Activated naive CD8-positive, alpha-beta T cell treated with anti-CD3 and anti-CD28 coated beads, Interleukin-2, amount 50 U/mL, for 24 hours (primary cell): ENCODE data around the gene ACBD4.

Experiments
- ATAC-seq: fragments of 150-1000 bp; cut with Tn5 transposase; one replicate; pipeline ENCODE4 v1.10.0; 2021
- DNase-seq: peaks from one replicate; pipeline ENCODE4 v3.0.0; 2021
- H3K27ac Mint-ChIP-seq: one replicate; pipeline ENCODE4 v1.8.0; 2021; ENCODE audit warnings: mild to moderate bottlenecking, mixed read lengths
- H3K27me3 Mint-ChIP-seq: one replicate; pipeline ENCODE4 v1.8.0; 2021; ENCODE audit warnings: mixed read lengths
- H3K36me3 Mint-ChIP-seq: one replicate; pipeline ENCODE4 v1.8.0; 2021; ENCODE audit warnings: low read depth, mixed read lengths
- H3K4me1 Mint-ChIP-seq: one replicate; pipeline ENCODE4 v1.8.0; 2021; ENCODE audit warnings: mixed read lengths
- H3K4me3 Mint-ChIP-seq: one replicate; pipeline ENCODE4 v1.8.0; 2021; ENCODE audit warnings: mild to moderate bottlenecking, moderate library complexity, mixed read lengths
- H3K9me3 Mint-ChIP-seq: one replicate; pipeline ENCODE4 v1.8.0; 2021; ENCODE audit warnings: mixed read lengths

ACBD4 gene

GRCh38 chr17:45132320-45132571 lies 3.2 kb upstream of the ACBD4 start, which contains the start of gene PLCD3:
PLCD3 (minus strand) TSS chr17:45132515; CDS start chr17:45132410, 105 bp downstream.
- peak; percentile 24 for DNase-seq
- no peaks in the 10 kb centered on the region for H3K36me3 Mint-ChIP-seq
- no peaks in the 10 kb centered on the region for H3K9me3 Mint-ChIP-seq
- peaks cover 17% of the 10 kb centered on the region for H3K4me1 Mint-ChIP-seq
- ATAC-seq, result peak; percentile 26
- H3K27me3 Mint-ChIP-seq, result peaks cover 8% of the 10 kb centered on the region
- peak within 1 kb of the TSS; percentile 82 for H3K4me3 Mint-ChIP-seq
- H3K27ac Mint-ChIP-seq, result peak within 1 kb of the TSS; percentile 31

GRCh38 chr17:45132572-45133463 lies 2.7 kb upstream of the ACBD4 start:
- DNase-seq (peak; percentile 74), ATAC-seq (peak; percentile 5)
- Mint-ChIP-seq H3K4me3 (peak overlapping the region; percentile 82), H3K9me3 (no peaks in the 10 kb centered on the region), H3K27ac (peak overlapping the region; percentile 31), H3K4me1 (peaks cover 17% of the 10 kb centered on the region), H3K36me3 (no peaks in the 10 kb centered on the region), H3K27me3 (peaks cover 8% of the 10 kb centered on the region)

- H3K4me1 Mint-ChIP-seq, result peaks cover 17% of the 10 kb centered on the region
- H3K9me3 Mint-ChIP-seq, result no peaks in the 10 kb centered on the region
- no peaks in the 10 kb centered on the region for H3K36me3 Mint-ChIP-seq
- DNase-seq (no peak), ATAC-seq (no peak)
- peak overlapping the region; percentile 82 for H3K4me3 Mint-ChIP-seq
- peak overlapping the region; percentile 60 for H3K27ac Mint-ChIP-seq
- peaks cover 4% of the 10 kb centered on the region for H3K27me3 Mint-ChIP-seq
These were observed 698 bp downstream of the ACBD4 start for GRCh38 chr17:45135978-45136791.

GRCh38 chr17:45136846-45137560 lies 1.5 kb downstream of the ACBD4 start:
- H3K4me3 Mint-ChIP-seq, result peak overlapping the region; percentile 82
- ATAC-seq (no peak), DNase-seq (no peak)
- H3K36me3 Mint-ChIP-seq, result no peaks in the 10 kb centered on the region
- H3K4me1 Mint-ChIP-seq, result peaks cover 17% of the 10 kb centered on the region
- H3K27me3 Mint-ChIP-seq, result no peaks in the 10 kb centered on the region
- H3K27ac Mint-ChIP-seq, result no peak overlapping the region
- no peaks in the 10 kb centered on the region for H3K9me3 Mint-ChIP-seq

GRCh38 chr17:45137561-45138305 lies 2.2 kb downstream of the ACBD4 start:
- peaks cover 17% of the 10 kb centered on the region for H3K4me1 Mint-ChIP-seq
- H3K4me3 Mint-ChIP-seq, result no peak overlapping the region
- H3K9me3 Mint-ChIP-seq, result no peaks in the 10 kb centered on the region
- ATAC-seq, result no peak
- no peak for DNase-seq
- no peak overlapping the region for H3K27ac Mint-ChIP-seq
- no peaks in the 10 kb centered on the region for H3K36me3 Mint-ChIP-seq
- H3K27me3 Mint-ChIP-seq, result no peaks in the 10 kb centered on the region

GRCh38 chr17:45138911-45139532 lies 3.5 kb downstream of the ACBD4 start:
- no peaks in the 10 kb centered on the region for H3K27me3 Mint-ChIP-seq
- ATAC-seq, result no peak
- peaks cover 20% of the 10 kb centered on the region for H3K4me1 Mint-ChIP-seq
- DNase-seq, result no peak
- no peak overlapping the region for H3K27ac Mint-ChIP-seq
- H3K4me3 Mint-ChIP-seq, result no peak overlapping the region
- no peaks in the 10 kb centered on the region for H3K9me3 Mint-ChIP-seq
- no peaks in the 10 kb centered on the region for H3K36me3 Mint-ChIP-seq

- Mint-ChIP-seq H3K4me1 (peaks cover 21% of the 10 kb centered on the region), H3K27ac (no peak overlapping the region), H3K9me3 (no peaks in the 10 kb centered on the region), H3K27me3 (no peaks in the 10 kb centered on the region), H3K4me3 (no peak overlapping the region), H3K36me3 (no peaks in the 10 kb centered on the region)
- no peak for ATAC-seq
- no peak for DNase-seq
These were observed 4.0 kb downstream of the ACBD4 start for GRCh38 chr17:45139533-45139920.

GRCh38 chr17:45143094-45143670 lies 7.7 kb downstream of the ACBD4 start:
- Mint-ChIP-seq H3K36me3 (peaks cover 4% of the 10 kb centered on the region), H3K27ac (peak overlapping the region; percentile 31), H3K9me3 (no peaks in the 10 kb centered on the region), H3K4me3 (no peak overlapping the region), H3K4me1 (peaks cover 35% of the 10 kb centered on the region), H3K27me3 (peaks cover under 1% of the 10 kb centered on the region)
- DNase-seq, result no peak
- ATAC-seq, result no peak

GRCh38 chr17:45143767-45144198 lies 8.3 kb downstream of the ACBD4 start:
- DNase-seq (peak; percentile 54), ATAC-seq (no peak)
- peaks cover 38% of the 10 kb centered on the region for H3K4me1 Mint-ChIP-seq
- H3K36me3 Mint-ChIP-seq, result peaks cover 7% of the 10 kb centered on the region
- H3K27me3 Mint-ChIP-seq, result peaks cover 4% of the 10 kb centered on the region
- H3K27ac Mint-ChIP-seq, result peak overlapping the region; percentile 31
- peak overlapping the region; percentile 57 for H3K4me3 Mint-ChIP-seq
- no peaks in the 10 kb centered on the region for H3K9me3 Mint-ChIP-seq

GRCh38 chr17:45144199-45145034 lies 8.9 kb downstream of the ACBD4 start:
- peak; percentile 45 for DNase-seq
- H3K27ac Mint-ChIP-seq, result peak overlapping the region; percentile 31
- peaks cover 4% of the 10 kb centered on the region for H3K27me3 Mint-ChIP-seq
- H3K9me3 Mint-ChIP-seq, result no peaks in the 10 kb centered on the region
- no peak for ATAC-seq
- H3K4me3 Mint-ChIP-seq, result peak overlapping the region; percentile 57
- peaks cover 11% of the 10 kb centered on the region for H3K36me3 Mint-ChIP-seq
- H3K4me1 Mint-ChIP-seq, result peaks cover 40% of the 10 kb centered on the region

- Mint-ChIP-seq H3K4me3 (peak overlapping the region; percentile 49), H3K27ac (no peak overlapping the region), H3K4me1 (peaks cover 41% of the 10 kb centered on the region), H3K36me3 (peaks cover 16% of the 10 kb centered on the region), H3K27me3 (peaks cover 4% of the 10 kb centered on the region), H3K9me3 (no peaks in the 10 kb centered on the region)
- no peak for ATAC-seq
- DNase-seq, result no peak
These were observed 9.5 kb downstream of the ACBD4 start for GRCh38 chr17:45145035-45145389.

- H3K27ac Mint-ChIP-seq, result peak overlapping the region; percentile 100
- DNase-seq (no peak), ATAC-seq (no peak)
- H3K4me1 Mint-ChIP-seq, result peaks cover 47% of the 10 kb centered on the region
- H3K27me3 Mint-ChIP-seq, result peaks cover 4% of the 10 kb centered on the region
- H3K4me3 Mint-ChIP-seq, result peak overlapping the region; percentile 97
- peaks cover 24% of the 10 kb centered on the region for H3K36me3 Mint-ChIP-seq
- H3K9me3 Mint-ChIP-seq, result no peaks in the 10 kb centered on the region
These were observed 10.7 kb downstream of the ACBD4 start for GRCh38 chr17:45146166-45146565.

- Mint-ChIP-seq H3K27ac (peak overlapping the region; percentile 100), H3K4me1 (peaks cover 51% of the 10 kb centered on the region), H3K27me3 (peaks cover 4% of the 10 kb centered on the region), H3K36me3 (peaks cover 25% of the 10 kb centered on the region), H3K9me3 (no peaks in the 10 kb centered on the region), H3K4me3 (peak overlapping the region; percentile 97)
- ATAC-seq (no peak), DNase-seq (no peak)
These were observed 11.1 kb downstream of the ACBD4 start for GRCh38 chr17:45146592-45146889.
